Aorta (tissue), 5 donors: ENCODE measurements around the gene SLC4A3. TPM values are rescaled to one million over a fixed set of nuclear protein-coding genes. Genes with fewer than 3 reads are reported as not detected.

Experiments
- ATAC-seq: fragments of 200-7000 bp; cut with Tn5 transposase; one replicate; pipeline ENCODE4 v1.9.1; 2022; ENCODE audit warnings: moderate library complexity; ENCODE audit not compliant: low FRiP score
- DNase-seq, 2 donors: peaks; one replicate each; pipeline ENCODE4 v3.0.0-alpha.2; 2020
- H3K27ac ChIP-seq, 2 donors: one replicate each; pipeline ENCODE4 v1.5.1; 2013; ENCODE audit warnings: low read length in 2 of 2, mild to moderate bottlenecking in 2 of 2, moderate library complexity in 2 of 2, control low read depth in 1 of 2, inconsistent platforms in 1 of 2, low read depth in 1 of 2
- H3K27me3 ChIP-seq, 2 donors: one replicate each; pipeline ENCODE4 v1.6.1; 2013; ENCODE audit warnings: control low read depth in 1 of 2, low read length in 1 of 2, mild to moderate bottlenecking in 1 of 2, moderate library complexity in 1 of 2; ENCODE audit not compliant: insufficient read depth in 2 of 2, control insufficient read depth in 1 of 2
- H3K36me3 ChIP-seq, 2 donors: one replicate each; pipeline ENCODE4 v1.6.1; 2013; ENCODE audit warnings: control low read depth in 1 of 2, low read length in 1 of 2, mild to moderate bottlenecking in 1 of 2; ENCODE audit not compliant: insufficient read depth in 2 of 2, control insufficient read depth in 1 of 2
- H3K4me1 ChIP-seq, 2 donors: one replicate each; pipeline ENCODE4 v1.6.1; 2013; ENCODE audit warnings: low read length in 2 of 2, control low read depth in 1 of 2, mild to moderate bottlenecking in 1 of 2, moderate library complexity in 1 of 2; ENCODE audit not compliant: insufficient read depth in 2 of 2, control insufficient read depth in 1 of 2
- H3K4me3 ChIP-seq, 2 donors: one replicate each; pipeline ENCODE4 v1.5.1; 2013; ENCODE audit warnings: low read length in 2 of 2, control low read depth in 1 of 2, mild to moderate bottlenecking in 1 of 2
- H3K9me3 ChIP-seq: one replicate; pipeline ENCODE4 v1.6.1; 2013; ENCODE audit warnings: mild to moderate bottlenecking, low read length; ENCODE audit not compliant: control insufficient read depth
- WGBS, 2 donors: extraction: QIAGEN DNeasy Blood & Tissue Kit; methylation state at CpG; one replicate each; pipeline ENCODE4 v1.1.7; 2013; 5-methylcytosine and 5-hydroxymethylcytosine counted together
- intact Hi-C, 2 donors: fragments of 100-400 bp; cut with DNase I; formaldehyde crosslinking; loops; one replicate each; pipeline versions ENCODE4 v1.14.2 to v1.15.0; 2022
- long read RNA-seq, 2 donors: library from polyadenylated mRNA; unstranded; transcript quantifications; one replicate each; pipeline ENCODE4 v2.0.0, GENCODE V29; 2020 to 2021
- polyA plus RNA-seq, 2 donors: library from polyadenylated mRNA; stranded (reverse); fragments of 200-250 nt; gene quantifications; one replicate each; pipeline ENCODE4 v1.2.3, GENCODE V29; 2013
- total RNA-seq, 2 donors: library from RNA; stranded (reverse); fragmentation: NEBNext Ultra II Directional; extraction: Animal tissue kit (Norgen Biotek cat#: 25700); gene quantifications; one replicate each; pipeline ENCODE4 v1.2.1, GENCODE V29; 2021
- donor health status: healthy with polysubstance abuse.
- donor health status: Bipolar disorder and iron deficiency.
- donor health status: DM: no; HTN: no; CAD: no.
- donor health status: DM: no; HTN: no; CAD: no.
- donor health status: DM: yes; HTN: yes; CAD: no.

The SLC4A3 gene
- total RNA-seq (1 to 10 TPM; 2.0 to 5.4 TPM), polyA plus RNA-seq (1 to 10 TPM; 2.9 to 3.0 TPM)
- long read RNA-seq, donor 1, full-length matches to known transcripts = 1 of 4 reads
- long read RNA-seq, donor 1, partial matches to known transcripts = 3 of 4 reads
- long read RNA-seq, donor 1, other reads (novel, unspliced or antisense) = 0 of 4 reads
- long read RNA-seq, donor 2, partial matches to known transcripts = 2 of 2 reads
- long read RNA-seq, donor 2, other reads (novel, unspliced or antisense) = 0 of 2 reads

GRCh38 chr2:219627103-219628100, at the start of gene SLC4A3:
SLC4A3 (plus strand) TSS chr2:219627630; CDS start chr2:219627993, 363 bp downstream.
- intact Hi-C loops = no loop called here
- H3K9me3 ChIP-seq = no peaks in the 10 kb centered on the region
- H3K4me1 ChIP-seq = no peaks in the 10 kb centered on the region
- no peak within 1 kb of the TSS for H3K27ac ChIP-seq
- no peaks in the 10 kb centered on the region for H3K27me3 ChIP-seq
- 4 to 10% methylated on average over 37 to 103 of the region's 103 CpGs for WGBS, 2 donors
- peak in 1 of 2 donors; percentile 76 for DNase-seq
- H3K36me3 ChIP-seq = no peaks in the 10 kb centered on the region
- H3K4me3 ChIP-seq = peak within 1 kb of the TSS; percentile 5 to 41
- ATAC-seq = no peak

- no peaks in the 10 kb centered on the region for H3K27me3 ChIP-seq
- DNase-seq = no peak
- no peaks in the 10 kb centered on the region for H3K36me3 ChIP-seq
- no peak overlapping the region for H3K4me3 ChIP-seq
- no peaks in the 10 kb centered on the region for H3K9me3 ChIP-seq
- 78 to 80% methylated on average over 8 of the region's 8 CpGs for WGBS, 2 donors
- H3K27ac ChIP-seq = no peak overlapping the region
- H3K4me1 ChIP-seq = no peaks in the 10 kb centered on the region
- intact Hi-C loops = no loop called here
- no peak for ATAC-seq
Measured at GRCh38 chr2:219578811-219579613, 48.4 kb upstream of the SLC4A3 start.

- Histone ChIP-seq H3K36me3 (no peaks in the 10 kb centered on the region), H3K4me3 (no peak overlapping the region), H3K27ac (no peak overlapping the region), H3K27me3 (no peaks in the 10 kb centered on the region), H3K4me1 (no peaks in the 10 kb centered on the region), H3K9me3 (no peaks in the 10 kb centered on the region)
- ATAC-seq (no peak), DNase-seq (no peak)
- 73 to 82% methylated on average over 2 of the region's 2 CpGs for WGBS, 2 donors
- intact Hi-C loops = no loop called here
Measured at GRCh38 chr2:219581346-219581745, 46.1 kb upstream of the SLC4A3 start.

- ATAC-seq (no peak), DNase-seq (no peak)
- intact Hi-C loops = no loop called here
- no peaks in the 10 kb centered on the region for H3K36me3 ChIP-seq
- no peaks in the 10 kb centered on the region for H3K9me3 ChIP-seq
- no peak overlapping the region for H3K4me3 ChIP-seq
- H3K27ac ChIP-seq = no peak overlapping the region
- no peaks in the 10 kb centered on the region for H3K27me3 ChIP-seq
- no peaks in the 10 kb centered on the region for H3K4me1 ChIP-seq
- 68 to 69% methylated on average over 4 of the region's 4 CpGs for whole genome bisulfite sequencing, 2 donors
Measured at GRCh38 chr2:219591091-219591490, 36.3 kb upstream of the SLC4A3 start.

DNA sequence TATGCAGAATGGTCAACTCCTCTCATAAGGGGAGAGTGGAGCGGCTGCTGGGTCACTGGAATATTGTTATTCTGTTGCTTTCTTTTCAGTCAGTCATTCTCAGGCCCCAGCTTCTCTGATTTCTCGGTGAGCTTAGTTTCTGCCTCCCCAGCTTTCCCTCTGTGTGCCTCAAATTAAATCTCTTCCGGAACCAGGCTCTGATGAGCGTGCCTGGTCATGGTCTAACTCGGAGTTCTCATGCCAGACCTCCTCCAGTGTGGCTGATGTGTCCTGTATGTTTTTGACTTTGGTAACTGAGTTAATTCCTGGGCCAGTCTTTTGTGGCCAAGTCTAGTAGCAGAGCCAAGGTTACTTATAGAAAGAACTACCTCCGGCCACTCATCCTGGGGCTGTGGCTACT, 34.7 kb upstream of the SLC4A3 start:
- no peak for ATAC-seq
- Histone ChIP-seq H3K9me3 (no peaks in the 10 kb centered on the region), H3K36me3 (no peaks in the 10 kb centered on the region), H3K4me1 (peaks cover 0 to 3% of the 10 kb centered on the region in 2 donors), H3K4me3 (no peak overlapping the region), H3K27ac (no peak overlapping the region), H3K27me3 (no peaks in the 10 kb centered on the region)
- intact Hi-C loops = no loop called here
- 82 to 89% methylated on average over 6 of the region's 6 CpGs for WGBS, 2 donors
- no peak for DNase-seq

- no peak overlapping the region for H3K4me3 ChIP-seq
- H3K4me1 ChIP-seq = peaks cover 0 to 3% of the 10 kb centered on the region in 2 donors
- DNase-seq = no peak
- no peak overlapping the region for H3K27ac ChIP-seq
- intact Hi-C loops = no loop called here
- H3K27me3 ChIP-seq = no peaks in the 10 kb centered on the region
- H3K9me3 ChIP-seq = no peaks in the 10 kb centered on the region
- ATAC-seq = no peak
- H3K36me3 ChIP-seq = no peaks in the 10 kb centered on the region
- 86 to 87% methylated on average over 2 of the region's 2 CpGs for WGBS, 2 donors
Measured at GRCh38 chr2:219593154-219593553, 34.3 kb upstream of the SLC4A3 start.

DNA sequence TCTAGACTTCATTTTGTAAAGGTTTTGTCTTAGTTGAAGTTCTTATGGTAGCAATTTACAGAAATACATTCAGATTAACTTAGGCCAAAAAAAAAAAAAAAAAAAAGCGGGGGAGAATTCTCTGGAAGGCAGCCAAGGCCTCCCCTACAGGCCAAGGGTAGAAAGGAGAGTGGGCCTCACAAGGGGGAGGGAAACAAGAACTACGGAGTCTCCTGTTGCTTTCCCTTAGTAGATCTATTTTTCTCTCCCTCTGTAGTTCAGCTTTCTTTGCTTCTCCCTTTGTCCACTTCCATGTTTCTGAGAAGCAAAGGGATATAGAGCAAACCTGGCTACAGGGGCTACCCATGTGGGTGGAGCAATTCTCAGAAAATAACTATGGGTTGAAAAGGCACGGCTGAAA, 32.2 kb upstream of the SLC4A3 start:
- no peaks in the 10 kb centered on the region for H3K9me3 ChIP-seq
- no peaks in the 10 kb centered on the region for H3K27me3 ChIP-seq
- H3K4me3 ChIP-seq = no peak overlapping the region
- DNase-seq = no peak
- intact Hi-C loops = loop anchor here (5.0 kb wide), 2 partner anchors 43 to 53 kb away; partner anchors contain the start of genes CHPF (in 1 of the 2) and TMEM198 (in 1 of the 2)
- H3K36me3 ChIP-seq = no peaks in the 10 kb centered on the region
- H3K27ac ChIP-seq = no peak overlapping the region
- 21 to 38% methylated on average over 3 of the region's 3 CpGs for WGBS, 2 donors
- ATAC-seq = no peak
- peaks cover 0 to 3% of the 10 kb centered on the region in 2 donors for H3K4me1 ChIP-seq

GRCh38 chr2:219596954-219597551, 30.4 kb upstream of the SLC4A3 start:
- intact Hi-C loops = loop anchor here (1.0 to 5.0 kb wide), 4 partner anchors 26 to 92 kb away; partner anchors contain the start of genes CHPF (in 1 of the 2), OBSL1 (in 1 of the 2) and TMEM198 (in 1 of the 2)
- ATAC-seq (peak; percentile 33), DNase-seq (no peak)
- Histone ChIP-seq H3K4me1 (peaks cover 0 to 3% of the 10 kb centered on the region in 2 donors), H3K27me3 (no peaks in the 10 kb centered on the region), H3K27ac (peak overlapping the region; percentile 73 to 80), H3K36me3 (peaks cover 0 to under 1% of the 10 kb centered on the region in 2 donors), H3K4me3 (peak overlapping the region; percentile 59 to 72), H3K9me3 (no peaks in the 10 kb centered on the region)
- 3% methylated on average over 19 of the region's 19 CpGs for WGBS, 2 donors
